GM21717 (cell line): ENCODE data around the gene AZGP1.
"Not testable (repeated sequence)": the region's sequence is repeated elsewhere in the genome, so short reads cannot be mapped to it uniquely, and the experiment has no call there.

Experiments
- ATAC-seq: cut with Tn5 transposase; IDR thresholded peaks from one replicate; pipeline ENCODE4 v1.9.1; 2021; ENCODE audit warnings: mild to moderate bottlenecking, moderate library complexity; ENCODE audit not compliant: unreplicated experiment

The AZGP1 gene

DNA sequence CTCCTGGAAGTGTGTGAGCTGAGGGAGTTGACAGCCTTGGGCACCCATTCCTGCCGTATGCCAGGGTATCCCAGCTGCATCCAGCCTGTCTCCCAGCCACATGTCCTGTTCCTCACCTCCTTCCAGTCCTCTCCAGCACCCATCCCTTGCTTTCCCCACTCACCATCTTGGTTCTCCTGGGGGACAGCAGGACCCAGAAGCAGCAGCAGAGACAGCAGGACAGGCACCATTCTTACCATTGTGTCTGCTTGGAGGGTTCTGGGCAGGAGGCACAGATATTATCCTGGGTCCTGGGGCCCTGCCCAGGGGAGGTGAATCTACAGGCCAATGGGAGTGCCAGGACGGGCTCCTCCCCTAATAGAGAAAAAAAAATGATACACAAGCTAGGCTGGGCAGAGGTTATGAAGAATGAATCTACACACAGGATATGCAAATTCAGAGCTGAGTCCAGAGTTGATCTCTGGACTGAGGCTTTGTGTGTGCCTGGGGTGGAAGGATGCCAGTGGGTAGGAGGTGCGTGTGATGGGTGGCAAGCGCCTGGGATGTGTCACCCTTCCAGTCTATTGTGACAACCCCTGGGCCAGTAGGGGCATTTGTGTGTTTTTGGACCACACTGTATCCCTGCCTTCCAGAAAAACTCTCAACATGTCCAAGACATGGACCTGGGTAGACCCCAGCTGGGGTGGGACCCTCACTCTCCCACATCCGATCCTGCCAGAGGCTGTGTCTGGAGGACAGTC is at the start of gene AZGP1:
Gene AZGP1, minus strand, starts transcription at position 250 of the 740 bp plus-strand sequence. Its CDS starts 11 bp downstream, at position 239.
- ATAC-seq, result no peak

DNA sequence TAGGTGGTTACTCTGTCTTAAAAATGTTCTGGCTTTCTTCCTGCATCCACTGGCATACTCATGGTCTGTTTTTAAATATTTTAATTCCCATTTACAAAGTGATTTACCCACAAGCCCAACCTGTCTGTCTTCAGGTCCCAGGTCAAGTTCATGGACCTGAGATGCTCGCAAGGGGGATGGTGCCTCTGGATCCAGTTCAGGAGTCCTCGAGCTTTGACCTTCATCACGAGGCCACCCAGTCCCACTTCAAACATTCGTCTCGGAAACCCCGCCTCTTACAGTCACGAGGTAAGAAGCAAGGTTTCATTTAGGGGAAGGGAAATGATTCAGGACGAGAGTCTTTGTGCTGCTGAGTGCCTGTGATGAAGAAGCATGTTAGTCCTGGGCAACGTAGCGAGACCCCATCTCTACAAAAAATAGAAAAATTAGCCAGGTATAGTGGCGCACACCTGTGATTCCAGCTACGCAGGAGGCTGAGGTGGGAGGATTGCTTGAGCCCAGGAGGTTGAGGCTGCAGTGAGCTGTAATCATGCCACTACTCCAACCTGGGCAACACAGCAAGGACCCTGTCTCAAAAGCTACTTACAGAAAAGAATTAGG is 48.3 kb upstream of the AZGP1 start:
- no peak for ATAC-seq

DNA sequence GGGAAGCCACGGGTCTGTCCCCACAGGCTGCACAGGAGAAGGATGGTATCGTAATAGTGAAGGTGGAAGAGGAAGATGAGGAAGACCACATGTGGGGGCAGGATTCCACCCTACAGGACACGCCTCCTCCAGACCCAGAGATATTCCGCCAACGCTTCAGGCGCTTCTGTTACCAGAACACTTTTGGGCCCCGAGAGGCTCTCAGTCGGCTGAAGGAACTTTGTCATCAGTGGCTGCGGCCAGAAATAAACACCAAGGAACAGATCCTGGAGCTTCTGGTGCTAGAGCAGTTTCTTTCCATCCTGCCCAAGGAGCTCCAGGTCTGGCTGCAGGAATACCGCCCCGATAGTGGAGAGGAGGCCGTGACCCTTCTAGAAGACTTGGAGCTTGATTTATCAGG is 47.7 kb upstream of the AZGP1 start:
- no peak for ATAC-seq

DNA sequence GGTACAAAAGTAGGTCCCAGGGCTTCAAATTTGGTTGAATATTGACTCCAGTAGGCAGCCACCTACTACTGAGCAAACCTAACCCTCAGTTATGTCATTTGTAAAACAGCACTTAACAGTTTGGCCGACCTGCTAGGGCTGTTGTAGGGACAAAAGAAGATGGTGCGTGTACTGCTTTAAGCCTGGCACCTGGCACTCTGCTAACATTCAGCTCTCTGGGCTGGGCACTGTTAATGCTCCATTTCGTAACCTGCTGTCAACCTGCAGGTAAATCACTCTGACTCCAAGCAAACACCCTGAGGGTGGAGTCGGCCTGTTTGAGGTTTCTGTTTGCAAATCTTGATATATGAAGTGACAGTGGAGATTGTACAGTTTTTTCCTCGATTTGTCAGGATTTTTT is 46.8 kb upstream of the AZGP1 start:
- no peak for ATAC-seq

DNA sequence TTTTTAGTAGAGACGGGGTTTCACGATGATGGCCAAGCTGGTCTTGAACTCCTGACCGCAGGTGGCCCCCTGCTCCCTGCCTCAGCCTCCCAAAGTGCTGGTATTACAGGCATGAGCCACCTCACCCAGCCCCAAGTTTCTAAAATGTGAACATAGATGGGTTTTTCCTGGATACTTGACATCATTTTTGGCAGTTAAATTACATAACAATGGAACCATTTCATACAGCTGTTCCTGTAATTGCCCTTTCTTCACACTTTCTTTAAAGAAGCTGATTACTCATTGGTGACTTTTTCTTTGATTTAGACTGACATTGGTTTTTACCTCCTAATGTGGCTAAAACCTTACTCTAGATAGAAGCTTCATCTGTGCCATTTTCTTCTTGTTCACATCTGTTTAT is 45.5 kb upstream of the AZGP1 start:
- no peak for ATAC-seq

DNA sequence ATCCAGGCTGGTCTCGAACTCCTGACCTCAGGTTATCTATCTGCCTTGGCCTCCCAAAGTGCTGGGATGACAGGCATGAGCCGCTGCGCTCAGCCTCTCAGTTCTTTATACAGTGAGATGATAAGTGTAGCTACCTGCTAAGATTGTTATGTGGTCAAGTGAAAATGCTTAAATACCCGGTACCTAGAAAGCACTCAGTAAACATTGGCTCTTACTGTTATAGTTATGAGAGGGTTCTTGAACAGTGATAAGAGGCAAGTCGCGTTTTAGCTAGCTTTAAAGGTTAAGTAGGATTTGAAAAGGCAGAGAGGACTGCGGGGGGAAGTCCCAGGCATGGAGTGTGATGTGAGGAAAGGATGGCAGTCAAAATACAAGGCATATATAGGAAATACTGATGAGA is 44.1 kb upstream of the AZGP1 start:
- ATAC-seq, result no peak

DNA sequence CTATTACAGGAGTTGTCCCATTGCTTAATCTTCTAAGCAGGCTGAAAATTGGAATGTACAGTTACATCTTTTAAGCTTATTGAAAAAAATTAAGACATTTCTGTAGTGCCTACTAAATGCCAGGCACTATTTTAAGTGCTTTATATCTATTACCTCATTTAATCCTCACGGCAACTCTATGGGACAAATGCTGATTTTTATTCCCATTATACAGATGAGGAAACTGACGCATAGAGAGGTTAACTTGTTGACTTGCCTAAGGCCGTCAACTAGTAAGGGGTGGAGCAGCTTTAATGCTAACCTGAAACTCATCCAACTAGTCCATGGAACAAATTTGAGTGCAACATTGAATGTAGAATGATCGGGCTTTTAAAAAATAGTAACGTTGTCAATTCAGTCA is 42.0 kb upstream of the AZGP1 start:
- ATAC-seq, result no peak

DNA sequence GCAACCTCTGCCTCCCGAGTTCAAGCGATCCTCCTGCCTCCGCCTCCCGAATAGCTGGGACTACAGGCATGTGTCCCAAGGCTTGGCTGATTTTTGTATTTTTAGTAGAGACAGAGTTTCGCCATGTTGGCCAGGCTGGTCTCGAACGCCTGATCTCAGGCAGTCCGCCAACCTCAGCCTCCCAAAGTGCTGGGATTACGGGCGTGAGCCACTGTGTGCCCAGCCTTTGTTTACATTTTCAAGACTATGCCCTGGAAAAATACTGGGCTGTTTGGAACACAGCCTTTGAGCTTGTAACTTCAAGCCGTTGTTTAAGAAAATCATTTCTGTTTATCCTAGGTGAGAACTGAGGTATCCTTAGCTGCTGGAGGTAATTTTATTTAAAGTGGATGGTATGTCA is 41.5 kb upstream of the AZGP1 start:
- ATAC-seq, result no peak

DNA sequence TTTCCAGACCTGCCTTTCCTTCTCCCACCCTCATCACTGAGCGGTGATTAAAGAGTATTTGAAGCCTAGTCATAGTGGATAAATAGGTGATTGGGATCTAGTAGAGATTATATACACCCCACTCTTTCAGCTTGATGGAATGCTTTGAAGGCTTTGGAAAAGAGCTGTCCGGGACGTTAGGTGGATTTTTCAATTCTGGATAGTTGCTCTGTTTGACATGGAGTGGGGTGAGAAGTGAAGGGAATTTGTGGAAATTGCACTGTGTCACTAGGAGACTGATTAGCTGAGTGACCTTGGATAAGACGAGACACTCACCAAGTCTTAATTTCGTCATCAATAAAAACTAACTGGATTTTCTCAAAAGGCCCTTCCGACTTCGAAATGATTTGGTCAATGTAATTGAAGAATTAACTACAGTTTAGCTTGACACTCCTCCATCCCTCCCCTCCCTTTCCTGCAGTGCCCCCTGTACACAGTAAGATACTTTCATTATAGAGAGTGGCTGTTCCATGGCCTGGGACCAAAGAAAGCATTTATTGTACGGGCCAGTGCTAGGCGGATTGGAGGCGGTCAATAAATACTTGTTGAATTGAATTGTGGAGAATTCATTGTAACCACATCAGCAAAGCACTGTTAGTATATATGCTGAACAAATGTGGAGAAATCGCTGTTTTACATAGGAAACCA is 40.5 kb upstream of the AZGP1 start:
- ATAC-seq, result no peak

DNA sequence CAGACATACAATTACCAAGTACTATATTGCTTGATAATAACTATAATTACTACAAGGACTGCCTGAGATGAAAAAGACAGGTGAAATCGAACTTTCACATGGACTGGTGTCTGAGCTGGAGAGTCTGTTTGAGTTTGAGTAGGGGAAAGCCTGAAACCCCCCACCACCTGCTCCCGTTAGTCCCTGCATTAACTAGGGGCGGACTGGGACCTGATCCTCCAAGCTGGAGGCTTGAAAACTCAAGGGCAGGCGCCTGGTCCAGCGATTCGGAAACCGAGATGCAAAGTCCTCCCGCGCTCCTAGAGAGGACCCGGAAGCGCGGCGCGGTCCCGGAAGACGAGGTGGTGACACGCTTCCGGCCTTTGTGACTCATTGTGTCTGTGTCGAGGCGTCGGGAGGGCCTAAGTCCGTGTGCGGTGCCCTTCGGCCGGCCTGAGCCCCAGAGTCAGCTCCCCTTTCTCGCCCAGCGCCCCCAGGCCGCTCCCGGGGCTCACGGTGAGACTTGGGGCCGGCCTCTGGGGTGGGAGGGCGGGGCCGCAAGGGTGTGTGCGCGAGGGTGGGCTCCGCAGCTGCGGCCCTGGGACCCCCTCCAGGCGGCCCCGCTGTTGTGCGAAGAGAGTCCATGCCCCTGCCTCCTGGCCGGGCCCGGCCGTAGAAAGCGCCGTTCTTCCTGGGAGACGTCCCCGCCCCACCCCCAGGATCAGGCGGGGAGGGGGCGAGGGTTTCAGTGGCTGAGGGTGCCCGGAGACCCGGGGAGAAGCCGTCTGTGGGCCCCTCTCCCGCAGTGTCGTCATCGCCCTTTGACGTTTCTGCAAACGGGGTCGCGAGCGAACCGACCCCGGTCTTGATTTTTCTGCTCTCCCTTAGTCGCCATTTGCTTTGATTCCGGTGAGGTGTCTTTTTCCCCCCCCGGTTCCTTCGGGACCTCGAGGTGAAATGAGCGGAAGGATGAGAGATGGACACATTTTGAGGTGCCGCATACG is 39.7 kb upstream of the AZGP1 start, which contains the start of gene ZKSCAN1:
Gene ZKSCAN1, plus strand, starts transcription at position 365 of the 983 bp plus-strand sequence. CDS start 7,911 bp downstream, outside the sequence.
- ATAC-seq, result peak; percentile 94

DNA sequence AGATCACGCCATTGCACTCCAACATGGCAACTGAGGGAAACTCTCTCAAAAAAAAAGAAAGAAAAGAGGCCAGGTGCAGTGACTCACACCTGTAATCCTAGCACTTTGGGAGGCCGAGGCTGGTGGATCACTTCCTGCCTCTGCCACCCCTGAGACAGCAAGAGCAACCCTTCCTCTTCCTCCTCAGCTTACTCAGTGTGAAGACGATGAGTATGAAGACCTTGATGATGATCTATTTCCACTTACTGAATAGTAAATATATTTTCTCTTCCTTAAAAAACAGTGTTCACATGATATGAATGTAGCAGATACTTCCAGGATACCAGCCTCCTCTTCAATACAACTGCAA is 37.5 kb upstream of the AZGP1 start:
- ATAC-seq, result no peak

DNA sequence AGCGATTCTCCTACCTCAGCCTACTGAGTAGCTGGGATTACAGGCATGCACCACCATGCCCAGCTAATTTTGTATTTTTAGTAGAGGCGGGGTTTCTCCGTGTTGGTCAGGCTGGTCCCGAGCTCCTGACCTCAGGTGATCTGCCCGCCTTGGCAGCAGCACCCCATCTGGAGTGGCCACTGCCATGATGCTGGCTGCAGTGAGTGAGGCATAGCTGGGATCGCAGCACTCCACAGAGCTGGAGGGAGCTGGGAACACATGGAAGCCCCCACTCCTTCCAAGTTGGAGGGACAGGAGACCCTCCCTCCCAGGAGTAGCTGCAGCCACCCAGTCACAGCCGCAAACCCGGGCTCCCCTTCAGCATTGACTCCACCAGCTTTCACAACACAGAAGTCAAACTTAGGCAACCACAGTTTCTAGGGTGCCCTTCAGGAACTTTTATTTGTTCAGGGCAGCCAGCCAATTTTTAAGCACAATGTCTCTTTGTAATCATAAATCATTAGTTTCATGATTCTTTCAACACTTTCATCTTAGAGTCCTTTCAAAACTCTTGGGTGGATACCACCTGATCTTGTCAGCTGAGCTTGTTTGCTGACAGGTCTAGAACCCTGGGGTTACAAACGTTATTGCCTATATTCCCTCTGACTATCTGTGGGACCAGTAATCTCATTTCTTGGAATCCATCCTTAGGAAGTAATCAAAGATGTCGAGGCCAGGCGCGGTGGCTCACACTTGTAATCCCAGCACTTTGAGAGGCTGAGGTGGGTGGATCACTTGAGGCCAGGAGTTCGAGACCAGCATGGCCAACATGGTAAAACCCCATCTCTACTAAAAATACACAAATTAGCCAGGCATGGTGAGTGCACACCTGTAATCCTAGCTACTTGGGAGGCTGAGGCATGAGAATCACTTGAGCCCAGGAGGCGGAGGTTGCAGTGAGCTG is 36.8 kb upstream of the AZGP1 start:
- not testable (repeated sequence) for ATAC-seq

DNA sequence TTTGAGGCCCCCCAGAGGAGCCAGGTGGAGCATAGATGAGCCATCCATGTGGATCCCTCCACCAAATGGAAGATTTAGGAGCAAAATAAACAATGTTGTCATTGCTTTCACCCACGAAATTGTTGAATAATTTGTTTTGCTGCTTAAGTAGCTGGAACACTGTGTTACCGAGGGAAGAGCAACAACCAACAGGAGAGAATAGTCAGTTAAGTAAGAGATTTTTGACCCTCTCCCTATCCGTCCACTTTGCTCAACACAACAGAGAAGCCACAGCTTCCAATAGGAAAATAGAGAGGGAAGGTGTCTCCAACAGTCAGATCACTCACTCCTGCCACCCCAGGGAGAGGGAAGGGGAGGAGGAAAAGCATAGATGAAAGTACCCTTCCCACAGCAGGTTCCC is 35.7 kb upstream of the AZGP1 start:
- ATAC-seq, result no peak

DNA sequence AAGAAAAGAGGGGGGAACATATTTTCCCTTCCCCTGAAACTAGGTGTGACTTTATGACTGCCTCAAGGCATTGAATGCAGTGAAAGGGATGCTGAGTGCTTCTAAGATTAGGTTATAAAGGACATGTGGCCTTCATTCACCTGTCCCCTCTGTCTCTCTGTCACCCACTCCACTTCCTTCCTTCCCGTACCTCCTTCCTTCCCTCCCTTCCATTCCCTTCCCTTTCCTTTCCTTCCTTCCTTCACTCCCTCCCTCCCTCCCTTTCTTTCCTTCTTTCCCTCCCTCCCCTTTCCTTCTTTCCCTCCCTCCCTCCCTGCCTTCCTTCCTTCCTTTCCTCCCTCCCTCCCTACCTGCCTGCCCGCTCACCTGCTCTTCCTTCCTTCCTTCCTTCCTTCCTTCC is 35.1 kb upstream of the AZGP1 start:
- no peak for ATAC-seq

DNA sequence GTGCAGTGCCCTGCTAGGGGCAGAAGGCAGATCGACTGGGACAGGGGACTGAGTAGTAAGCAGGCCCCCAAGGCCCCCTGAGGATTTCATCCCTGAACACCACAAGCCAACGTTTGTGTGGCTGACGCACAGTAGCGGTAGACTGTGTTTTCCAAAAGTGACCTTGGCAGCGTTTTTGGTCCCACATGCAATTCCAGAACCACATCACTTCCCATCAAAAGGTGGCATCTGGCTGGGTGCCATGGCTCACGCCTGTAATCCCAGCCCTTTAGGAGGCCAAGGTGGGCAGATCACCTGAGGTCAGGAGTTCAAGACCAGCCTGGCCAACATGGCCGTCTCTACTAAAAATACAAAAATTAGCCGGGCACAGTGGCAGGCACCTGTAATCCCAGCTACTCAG is 34.1 kb upstream of the AZGP1 start:
- ATAC-seq, result not testable (repeated sequence)

DNA sequence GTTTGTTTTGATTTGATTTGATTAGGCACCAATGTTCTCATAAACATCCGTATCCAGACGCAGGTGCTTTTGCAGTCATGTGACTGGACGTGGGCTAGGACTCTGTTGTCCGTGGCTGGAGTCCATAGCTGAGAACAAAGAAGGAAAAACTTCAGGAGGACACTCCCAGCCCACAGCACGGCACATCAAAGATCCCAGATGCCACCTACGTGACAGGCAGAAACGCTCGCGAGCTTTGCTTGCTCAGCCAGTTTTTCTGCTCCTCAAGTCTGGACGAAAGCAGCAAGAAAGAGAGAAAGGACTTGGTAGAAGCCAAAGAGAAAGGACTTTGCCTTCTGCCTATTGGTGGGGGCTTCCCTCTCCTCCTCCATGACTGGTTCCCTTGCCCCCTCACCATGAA is 32.7 kb upstream of the AZGP1 start:
- no peak for ATAC-seq

DNA sequence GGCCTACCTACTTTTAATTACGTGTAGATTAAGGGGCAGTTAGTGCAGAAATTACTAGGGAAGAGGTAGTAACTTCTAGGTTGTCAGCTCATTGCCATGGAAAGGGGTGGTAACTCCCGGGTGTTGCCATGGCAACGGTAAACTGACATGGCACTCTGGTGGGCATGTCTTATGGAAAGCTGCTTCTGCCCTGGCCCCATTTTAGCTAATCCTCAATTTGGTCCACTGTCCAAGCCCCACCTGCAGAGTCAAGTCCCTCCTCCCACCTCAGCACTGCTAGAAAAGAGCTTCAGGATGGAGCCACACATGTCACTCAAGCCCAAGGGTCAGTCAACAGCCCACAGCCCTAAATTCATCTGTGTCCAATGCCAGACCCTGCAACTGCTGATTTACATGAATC is 32.1 kb upstream of the AZGP1 start:
- ATAC-seq, result no peak

DNA sequence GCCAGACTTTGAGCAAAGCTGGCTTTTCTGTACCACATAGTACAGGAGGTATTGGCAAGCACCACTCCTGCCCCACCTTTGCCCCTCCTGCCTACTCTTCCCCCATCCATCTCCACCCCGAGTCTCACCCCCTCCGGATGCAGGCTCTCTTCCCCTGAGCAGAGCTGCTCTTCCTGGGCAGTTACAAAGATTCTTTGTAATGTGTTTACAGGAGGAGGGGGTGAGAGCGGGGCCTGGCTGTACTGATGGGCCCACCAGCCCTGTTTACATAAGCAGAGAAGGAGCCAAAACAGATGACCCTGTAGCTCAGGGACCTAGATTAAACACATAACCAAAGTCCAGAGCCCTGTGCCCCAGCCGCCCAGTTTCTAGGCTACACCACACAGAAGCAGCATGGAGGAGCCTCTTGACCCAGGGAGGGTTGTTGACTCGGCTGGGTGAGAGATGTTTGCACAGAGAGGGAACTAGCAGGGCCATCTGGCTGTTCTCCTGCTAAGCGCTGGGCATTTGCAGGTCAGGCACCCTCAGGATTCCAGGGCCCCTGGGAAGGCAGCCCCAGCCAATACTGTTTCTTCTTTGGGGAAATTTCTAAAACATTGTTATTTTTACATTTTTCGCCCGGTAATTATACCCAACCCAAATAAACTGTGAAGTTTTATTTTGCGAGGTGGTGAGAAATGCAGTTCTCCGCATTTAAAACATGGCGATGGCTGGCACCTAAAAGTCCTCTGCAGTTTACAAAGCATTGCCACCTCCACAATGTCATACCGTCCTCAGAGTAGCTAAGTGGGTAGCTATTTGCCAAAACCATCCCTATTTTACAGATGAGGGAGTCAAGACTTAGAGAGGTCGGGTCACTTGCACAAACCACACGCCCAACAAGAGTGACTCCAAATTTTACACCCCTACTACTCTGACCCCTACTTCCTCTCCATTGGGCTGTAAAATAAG is 28.2 kb upstream of the AZGP1 start:
- ATAC-seq, result no peak

DNA sequence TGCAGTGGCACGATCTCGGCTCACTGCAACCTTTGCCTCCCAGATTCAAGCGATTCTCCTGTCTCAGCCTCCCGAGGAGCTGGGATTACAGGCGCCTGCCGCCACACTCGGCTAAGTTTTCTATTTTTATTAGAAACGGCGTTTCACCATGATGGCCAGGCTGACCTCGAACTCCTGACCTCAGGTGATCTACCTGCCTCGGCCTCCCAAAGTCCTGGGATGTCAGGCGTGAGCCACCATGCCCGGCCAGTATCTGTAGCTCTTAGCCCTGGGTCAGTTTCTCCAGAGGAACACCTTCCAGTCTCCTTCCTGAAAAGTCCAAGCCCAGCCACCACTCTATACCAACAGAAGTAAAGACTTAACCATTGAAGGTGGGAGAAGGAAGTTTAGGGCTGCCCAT is 24.4 kb upstream of the AZGP1 start:
- ATAC-seq, result no peak
